Peyer's patch (tissue), 4 donors: ENCODE results near the gene TPSG1.

Source experiments
- CTCF ChIP-seq, 6 experiments: fragments of 450-650 bp in 4 of 6; fragments of 200-600 bp in 2 of 6; sonication (generic) in 1 of 6; IDR thresholded peaks; one replicate each; pipeline ENCODE4 v1.5.1; 2017 to 2019; ENCODE audit warnings: antibody characterized with exemption in 6 of 6, mild to moderate bottlenecking in 3 of 6, moderate library complexity in 1 of 6
- POLR2A ChIP-seq, 2 donors: fragments of 450-650 bp; IDR thresholded peaks; one replicate each; pipeline ENCODE4 v1.5.1; 2017; ENCODE audit warnings: antibody characterized with exemption in 2 of 2, mild to moderate bottlenecking in 2 of 2, moderate library complexity in 2 of 2

- no peak for TF ChIP-seq CTCF (IDR thresholded peaks at IDR 0.05)
- TF ChIP-seq POLR2A (IDR thresholded peaks at IDR 0.05) = no peak
These were observed 32.5 kb downstream of the TPSG1 start for GRCh38 chr16:1192384-1193073.
